IPS-18a (cell line): ENCODE measurements around the gene COG3.

Experiments used
- H3K27ac ChIP-seq: one replicate; pipeline ENCODE4 v1.5.1; 2013; ENCODE audit warnings: low read length
- H3K27me3 ChIP-seq: one replicate; pipeline ENCODE4 v1.6.1; 2013; ENCODE audit warnings: mild to moderate bottlenecking, low read length; ENCODE audit not compliant: control insufficient read depth, insufficient read depth
- H3K36me3 ChIP-seq: one replicate; pipeline ENCODE4 v1.6.1; 2013; ENCODE audit warnings: low read depth, low read length; ENCODE audit not compliant: control insufficient read depth
- H3K4me1 ChIP-seq: one replicate; pipeline ENCODE4 v1.6.1; 2013; ENCODE audit warnings: low read depth, low read length; ENCODE audit not compliant: control insufficient read depth
- H3K4me3 ChIP-seq: one replicate; pipeline ENCODE4 v1.5.1; 2013; ENCODE audit warnings: low read length
- H3K9ac ChIP-seq: one replicate; pipeline ENCODE4 v1.6.1; 2013; ENCODE audit warnings: mild to moderate bottlenecking, low read length, moderate library complexity
- H3K9me3 ChIP-seq: one replicate; pipeline ENCODE4 v1.6.1; 2013; ENCODE audit warnings: low read depth, low read length; ENCODE audit not compliant: control insufficient read depth

COG3 gene

DNA sequence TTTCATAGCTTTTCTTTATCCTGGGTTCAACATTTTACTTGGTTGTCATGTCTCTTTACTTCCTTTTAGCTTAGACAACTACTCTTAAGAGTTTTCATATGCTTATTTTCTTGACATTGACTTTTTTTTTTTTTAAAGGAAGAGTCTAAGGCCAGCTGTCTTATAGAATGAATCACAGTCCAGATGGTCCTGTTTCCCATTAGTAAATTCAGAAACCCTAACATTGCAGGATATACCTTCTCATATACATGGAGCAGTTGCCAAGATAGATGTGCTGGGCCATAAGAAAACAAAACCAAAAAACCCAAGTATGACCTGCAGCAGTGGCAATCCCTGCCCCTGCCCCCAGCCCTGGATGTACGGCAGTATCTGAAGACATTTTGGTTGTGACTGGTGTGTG, 72.8 kb downstream of the COG3 start:
- H3K36me3 ChIP-seq: peaks cover 30% of the 10 kb centered on the region
- no peaks in the 10 kb centered on the region for H3K27me3 ChIP-seq
- H3K4me3 ChIP-seq: no peak overlapping the region
- no peak overlapping the region for H3K9ac ChIP-seq
- no peaks in the 10 kb centered on the region for H3K9me3 ChIP-seq
- no peak overlapping the region for H3K27ac ChIP-seq
- H3K4me1 ChIP-seq: no peaks in the 10 kb centered on the region

GRCh38 chr13:45538382-45538781, 73.6 kb downstream of the COG3 start:
- Histone ChIP-seq H3K27ac (no peak overlapping the region), H3K36me3 (peaks cover 24% of the 10 kb centered on the region), H3K9ac (no peak overlapping the region)

GRCh38 chr13:45540195-45540594, 75.5 kb downstream of the COG3 start:
- H3K27ac ChIP-seq: no peak overlapping the region
- no peaks in the 10 kb centered on the region for H3K4me1 ChIP-seq
- H3K4me3 ChIP-seq: no peak overlapping the region
- H3K9me3 ChIP-seq: no peaks in the 10 kb centered on the region
- H3K9ac ChIP-seq: no peak overlapping the region
- peaks cover 10% of the 10 kb centered on the region for H3K36me3 ChIP-seq
- H3K27me3 ChIP-seq: no peaks in the 10 kb centered on the region

More at GRCh38 chr13:45538382-45538781, 73.6 kb downstream of the COG3 start:
- no peak overlapping the region for H3K4me3 ChIP-seq
- no peaks in the 10 kb centered on the region for H3K4me1 ChIP-seq
- H3K9me3 ChIP-seq: no peaks in the 10 kb centered on the region
- no peaks in the 10 kb centered on the region for H3K27me3 ChIP-seq

GRCh38 chr13:45540864-45541263, 76.1 kb downstream of the COG3 start:
- H3K9me3 ChIP-seq: no peaks in the 10 kb centered on the region

DNA sequence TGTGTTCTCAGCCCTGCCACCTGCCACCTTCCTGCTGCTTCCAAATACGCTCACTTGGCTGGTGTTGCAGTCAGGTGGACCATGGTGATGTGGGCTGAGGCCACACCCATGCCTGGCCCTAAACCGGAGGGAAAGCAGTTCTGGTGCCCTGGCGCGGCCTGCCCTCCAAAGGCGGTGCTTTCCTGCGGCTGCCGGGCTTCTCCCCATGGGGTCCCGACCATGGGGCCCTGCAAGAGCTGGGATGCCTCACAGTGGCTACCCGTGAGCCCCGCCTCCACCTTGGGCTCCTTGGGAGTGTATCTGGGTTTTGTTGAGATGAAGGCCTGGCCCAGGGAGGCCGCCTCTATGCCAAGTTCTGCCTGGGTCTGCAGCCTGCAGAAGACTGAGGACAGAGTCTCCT, 77.1 kb downstream of the COG3 start:
- H3K4me1 ChIP-seq: no peaks in the 10 kb centered on the region
- no peak overlapping the region for H3K27ac ChIP-seq
- H3K27me3 ChIP-seq: no peaks in the 10 kb centered on the region
- no peak overlapping the region for H3K9ac ChIP-seq
- H3K4me3 ChIP-seq: no peak overlapping the region
- H3K9me3 ChIP-seq: no peaks in the 10 kb centered on the region
- no peaks in the 10 kb centered on the region for H3K36me3 ChIP-seq

More at GRCh38 chr13:45540864-45541263, 76.1 kb downstream of the COG3 start:
- Histone ChIP-seq H3K27ac (no peak overlapping the region), H3K27me3 (no peaks in the 10 kb centered on the region), H3K36me3 (peaks cover 3% of the 10 kb centered on the region), H3K9ac (no peak overlapping the region), H3K4me1 (no peaks in the 10 kb centered on the region), H3K4me3 (no peak overlapping the region)

DNA sequence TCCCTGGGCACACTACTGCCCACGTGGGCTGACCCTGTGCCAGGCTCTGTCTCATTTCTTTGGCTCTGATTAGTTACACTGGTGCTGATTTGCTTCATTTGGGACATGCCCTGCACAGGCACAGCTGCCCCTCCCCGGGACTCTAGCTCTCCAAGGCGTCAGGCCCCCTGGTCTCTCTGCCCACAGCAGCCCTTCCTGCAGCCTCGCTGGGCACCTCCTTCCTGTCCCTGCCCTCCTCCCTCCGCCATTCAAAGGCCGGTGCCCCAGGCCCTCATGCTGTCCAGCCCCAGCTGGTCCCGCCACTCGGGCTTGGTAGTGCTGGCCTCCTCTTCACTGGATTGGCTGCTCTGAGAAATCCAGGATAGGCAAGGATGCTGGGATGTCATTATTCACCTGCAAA, 77.7 kb downstream of the COG3 start:
- Histone ChIP-seq H3K4me3 (no peak overlapping the region), H3K27ac (no peak overlapping the region), H3K4me1 (no peaks in the 10 kb centered on the region), H3K36me3 (no peaks in the 10 kb centered on the region), H3K9ac (no peak overlapping the region), H3K27me3 (no peaks in the 10 kb centered on the region), H3K9me3 (no peaks in the 10 kb centered on the region)

DNA sequence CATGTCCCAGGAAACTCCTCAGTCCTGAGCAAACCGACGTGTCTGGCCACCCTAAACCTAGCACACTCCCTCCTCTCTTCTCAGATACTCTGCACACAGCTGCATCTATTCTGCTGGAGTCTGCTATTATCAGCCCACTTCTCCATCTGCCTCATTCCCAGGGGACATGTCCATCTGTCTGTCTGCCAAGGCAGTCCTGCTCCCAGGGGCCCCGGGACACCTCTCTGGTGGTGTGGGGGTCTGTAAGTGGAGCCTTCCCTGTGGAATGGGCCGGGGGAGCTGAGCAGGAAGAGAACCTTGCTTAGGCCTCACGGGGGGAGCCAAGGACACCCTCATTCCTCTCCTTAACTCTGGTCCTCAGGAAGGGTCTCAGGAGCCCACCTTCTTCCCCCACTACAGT, 78.1 kb downstream of the COG3 start:
- H3K4me1 ChIP-seq: no peaks in the 10 kb centered on the region
- H3K36me3 ChIP-seq: no peaks in the 10 kb centered on the region
- H3K27ac ChIP-seq: no peak overlapping the region
- no peaks in the 10 kb centered on the region for H3K27me3 ChIP-seq
- no peaks in the 10 kb centered on the region for H3K9me3 ChIP-seq
- no peak overlapping the region for H3K4me3 ChIP-seq
- H3K9ac ChIP-seq: no peak overlapping the region

- H3K27me3 ChIP-seq: no peaks in the 10 kb centered on the region
- no peaks in the 10 kb centered on the region for H3K4me1 ChIP-seq
- no peaks in the 10 kb centered on the region for H3K9me3 ChIP-seq
- H3K9ac ChIP-seq: no peak overlapping the region
- no peak overlapping the region for H3K27ac ChIP-seq
- H3K36me3 ChIP-seq: no peaks in the 10 kb centered on the region
- no peak overlapping the region for H3K4me3 ChIP-seq
Measured at GRCh38 chr13:45544520-45544919, 79.8 kb downstream of the COG3 start.

- no peaks in the 10 kb centered on the region for H3K4me1 ChIP-seq
- H3K27me3 ChIP-seq: no peaks in the 10 kb centered on the region
- no peaks in the 10 kb centered on the region for H3K36me3 ChIP-seq
- no peak overlapping the region for H3K9ac ChIP-seq
- H3K9me3 ChIP-seq: no peaks in the 10 kb centered on the region
- no peak overlapping the region for H3K4me3 ChIP-seq
- H3K27ac ChIP-seq: no peak overlapping the region
Measured at GRCh38 chr13:45545686-45546409, 81.1 kb downstream of the COG3 start.

DNA sequence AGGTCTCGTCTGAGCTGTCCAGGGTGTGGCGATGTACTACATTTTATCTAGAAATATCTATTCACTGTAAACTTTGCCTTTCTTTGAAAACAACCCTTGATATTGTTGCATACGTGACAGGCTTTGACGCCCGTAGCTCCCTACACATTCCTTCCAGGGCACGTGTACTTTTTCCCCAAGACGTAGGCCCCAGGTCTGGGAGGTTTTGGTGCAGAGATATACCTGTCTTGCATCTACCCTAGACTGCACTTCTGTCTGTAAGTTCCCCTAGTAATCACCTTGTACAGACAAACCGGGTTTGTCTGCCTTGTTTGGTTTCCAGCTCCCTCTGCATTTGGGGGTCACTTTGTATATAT, 81.6 kb downstream of the COG3 start:
- no peaks in the 10 kb centered on the region for H3K36me3 ChIP-seq
- H3K27ac ChIP-seq: no peak overlapping the region
- no peaks in the 10 kb centered on the region for H3K9me3 ChIP-seq
- H3K27me3 ChIP-seq: no peaks in the 10 kb centered on the region
- no peaks in the 10 kb centered on the region for H3K4me1 ChIP-seq
- H3K4me3 ChIP-seq: no peak overlapping the region
- no peak overlapping the region for H3K9ac ChIP-seq

GRCh38 chr13:45548281-45548680, 83.5 kb downstream of the COG3 start:
- H3K9me3 ChIP-seq: no peaks in the 10 kb centered on the region
- H3K27me3 ChIP-seq: no peaks in the 10 kb centered on the region
- no peaks in the 10 kb centered on the region for H3K4me1 ChIP-seq
- no peak overlapping the region for H3K4me3 ChIP-seq
- no peaks in the 10 kb centered on the region for H3K36me3 ChIP-seq
- no peak overlapping the region for H3K27ac ChIP-seq
- no peak overlapping the region for H3K9ac ChIP-seq

- no peaks in the 10 kb centered on the region for H3K36me3 ChIP-seq
- no peak overlapping the region for H3K9ac ChIP-seq
- no peaks in the 10 kb centered on the region for H3K9me3 ChIP-seq
- H3K4me1 ChIP-seq: no peaks in the 10 kb centered on the region
- no peaks in the 10 kb centered on the region for H3K27me3 ChIP-seq
- H3K27ac ChIP-seq: no peak overlapping the region
- H3K4me3 ChIP-seq: no peak overlapping the region
Measured at GRCh38 chr13:45554604-45555109, 89.9 kb downstream of the COG3 start.
